ENCODE data around the gene PIP4K2A.

Gene PIP4K2A

GRCh38 chr10:22666287-22667092, 47.9 kb downstream of the PIP4K2A start:
- DNase-seq (ENCODE audit: low read depth in 2 of 2) = no peak

DNA sequence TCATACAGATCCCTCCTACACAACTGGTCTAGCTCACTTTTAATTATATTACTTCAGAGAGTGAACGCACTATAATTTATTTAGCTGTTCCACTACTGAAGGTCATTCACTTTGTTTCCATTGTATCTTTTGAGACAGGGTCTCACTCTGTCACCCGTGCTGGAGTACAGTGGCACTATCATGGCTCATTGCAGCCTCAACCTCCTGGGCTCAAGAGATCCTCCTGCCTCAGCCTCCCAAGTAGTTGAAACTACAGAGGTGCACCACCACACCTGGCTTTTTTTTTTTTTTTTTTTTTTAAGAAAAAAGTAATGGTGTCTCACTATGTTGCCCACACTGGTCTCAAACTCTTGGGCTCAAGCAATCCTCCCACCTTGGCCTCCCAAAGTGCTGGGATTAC, 49.0 kb downstream of the PIP4K2A start:
- DNase-seq (ENCODE audit: low read depth in 2 of 2) = no peak

- DNase-seq (ENCODE audit: low read depth in 2 of 2) = no peak
Measured at GRCh38 chr10:22662733-22663330, 51.5 kb downstream of the PIP4K2A start.

GRCh38 chr10:22659866-22660265, 54.5 kb downstream of the PIP4K2A start:
- no peak for DNase-seq (ENCODE audit: low read depth in 2 of 2)

DNA sequence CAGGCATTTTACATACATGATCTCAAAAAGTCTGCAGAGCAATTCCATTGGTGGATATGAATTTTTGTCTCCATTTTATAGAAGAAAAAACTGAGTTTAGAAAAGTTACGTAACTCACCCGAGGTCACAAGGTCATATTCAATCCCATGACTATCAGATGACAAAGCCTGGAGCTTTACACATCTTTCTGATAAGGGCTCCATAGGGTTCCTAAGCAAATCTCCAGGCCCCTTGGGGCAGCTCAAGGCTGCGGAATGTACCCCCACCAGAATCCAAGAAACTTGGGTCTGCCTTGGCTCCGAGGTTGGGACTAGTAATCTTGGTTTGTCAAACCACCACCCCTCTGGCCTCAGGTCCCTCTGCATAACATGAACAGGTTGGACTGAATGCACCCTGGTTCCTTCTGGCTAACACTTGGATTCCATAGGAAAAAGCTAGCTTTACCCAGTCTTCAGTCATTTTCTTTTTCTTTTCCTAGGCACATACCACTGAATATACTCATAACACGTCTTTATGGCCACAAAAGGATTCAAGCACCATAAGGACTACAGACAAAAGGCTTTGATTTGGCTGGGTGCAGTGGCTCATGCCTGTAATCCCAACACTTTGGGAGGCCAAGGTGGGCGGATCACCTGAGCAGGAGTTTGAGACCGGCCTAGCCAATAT, 55.5 kb downstream of the PIP4K2A start:
- no peak for DNase-seq (ENCODE audit: low read depth in 2 of 2)

DNA sequence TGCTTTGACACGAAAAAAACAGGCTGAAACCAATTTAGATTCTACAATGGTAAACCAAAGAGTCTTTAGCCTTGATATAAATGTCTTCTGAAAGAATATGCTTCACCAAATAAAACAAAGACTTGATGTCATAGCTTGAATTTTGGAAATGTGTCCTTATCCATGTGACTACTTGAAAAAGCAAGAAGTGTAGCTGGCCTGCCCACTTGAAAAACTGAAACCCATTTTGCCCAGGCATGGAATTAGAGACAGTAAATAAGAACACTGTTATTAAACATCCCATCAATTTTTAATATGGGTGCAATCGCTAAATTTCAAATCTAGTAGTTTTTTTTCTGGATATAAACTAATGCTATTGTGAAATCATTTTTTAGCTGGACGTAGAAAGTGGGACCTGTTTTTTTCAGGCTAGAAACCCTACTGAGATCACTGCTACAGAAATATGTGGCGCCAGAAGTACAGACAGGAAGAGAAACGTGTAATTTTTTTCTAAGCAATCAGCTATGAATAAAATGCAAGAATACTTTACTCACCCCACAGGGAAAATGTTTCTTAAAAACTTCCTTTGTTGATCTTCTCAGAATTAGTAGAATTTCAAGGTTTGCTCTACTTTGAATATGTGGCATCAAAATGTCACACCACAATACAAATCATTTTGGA, 56.7 kb downstream of the PIP4K2A start:
- DNase-seq (ENCODE audit: low read depth in 2 of 2) = no peak

- DNase-seq (ENCODE audit: low read depth in 2 of 2) = no peak
Measured at GRCh38 chr10:22657024-22657423, 57.4 kb downstream of the PIP4K2A start.

- DNase-seq (ENCODE audit: low read depth in 2 of 2) = no peak
Measured at GRCh38 chr10:22656036-22656435, 58.3 kb downstream of the PIP4K2A start.

DNA sequence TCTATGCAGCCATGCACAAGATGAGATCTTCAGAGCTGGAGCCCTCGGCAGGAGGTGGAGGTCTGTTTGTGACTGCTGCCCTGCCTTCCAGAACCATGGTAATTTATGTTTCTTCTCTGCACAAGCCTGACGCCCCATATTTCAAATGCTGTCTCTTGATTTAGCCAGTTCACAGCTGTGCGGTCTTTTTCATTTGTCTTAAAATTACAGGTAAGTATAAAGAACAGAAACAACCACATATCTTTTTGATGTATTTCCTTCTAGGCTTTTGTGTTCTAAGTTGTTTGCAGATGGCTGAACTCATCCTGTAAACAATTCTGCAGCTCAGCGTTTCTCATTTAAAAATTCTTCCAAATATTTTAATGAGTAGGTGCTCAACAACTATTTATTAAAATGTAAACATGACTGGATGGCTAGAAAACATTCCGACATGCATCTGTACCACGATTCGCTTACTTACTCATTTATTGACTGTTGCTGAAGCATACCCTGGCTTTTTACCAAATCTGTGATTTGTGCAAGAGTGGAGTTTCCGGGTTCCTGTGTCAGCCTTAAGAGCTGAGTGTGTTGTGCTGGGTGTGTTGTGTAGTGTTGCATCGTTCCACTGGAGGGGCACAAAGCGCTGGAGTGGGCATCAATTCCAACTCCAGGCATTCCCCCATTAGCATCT, 58.9 kb downstream of the PIP4K2A start:
- no peak for DNase-seq (ENCODE audit: low read depth in 2 of 2)

- DNase-seq (ENCODE audit: low read depth in 2 of 2) = no peak
Measured at GRCh38 chr10:22652988-22653481, 61.3 kb downstream of the PIP4K2A start.

DNA sequence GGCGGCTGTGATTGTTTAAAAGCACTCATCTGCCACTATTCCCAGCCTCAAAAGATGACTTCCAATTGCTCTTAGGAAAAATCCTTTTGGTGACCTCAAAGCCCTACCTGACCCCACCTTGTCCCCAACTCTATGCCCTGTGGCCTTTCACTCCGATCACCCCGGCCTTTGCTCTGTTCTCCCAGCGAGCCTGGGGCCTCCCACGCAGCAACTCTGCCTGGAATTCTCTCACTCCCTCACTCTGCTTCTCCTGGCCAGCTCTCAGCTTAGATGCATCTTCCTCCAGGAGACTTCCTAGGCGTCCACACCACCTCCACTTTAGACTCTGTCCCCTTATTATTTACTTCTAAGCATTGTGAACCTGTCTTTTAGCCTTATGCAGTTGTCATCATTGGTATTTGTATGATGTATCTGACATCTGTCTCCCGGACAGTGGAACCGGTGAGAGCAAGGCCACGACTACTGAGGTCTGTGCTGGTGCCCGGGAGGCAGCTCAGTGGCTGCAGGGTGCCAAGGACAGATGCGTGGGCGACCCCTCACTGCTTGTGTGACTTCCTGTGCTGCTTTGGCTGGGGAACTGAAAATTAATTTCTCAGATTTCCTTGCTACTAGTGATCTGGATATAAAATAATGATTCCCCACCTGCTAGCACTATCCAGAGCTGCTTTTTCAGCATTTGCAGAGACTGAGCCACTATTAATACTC, 63.0 kb downstream of the PIP4K2A start:
- DNase-seq (ENCODE audit: low read depth in 2 of 2) = peak in 1 of 2 donors; percentile 45

DNA sequence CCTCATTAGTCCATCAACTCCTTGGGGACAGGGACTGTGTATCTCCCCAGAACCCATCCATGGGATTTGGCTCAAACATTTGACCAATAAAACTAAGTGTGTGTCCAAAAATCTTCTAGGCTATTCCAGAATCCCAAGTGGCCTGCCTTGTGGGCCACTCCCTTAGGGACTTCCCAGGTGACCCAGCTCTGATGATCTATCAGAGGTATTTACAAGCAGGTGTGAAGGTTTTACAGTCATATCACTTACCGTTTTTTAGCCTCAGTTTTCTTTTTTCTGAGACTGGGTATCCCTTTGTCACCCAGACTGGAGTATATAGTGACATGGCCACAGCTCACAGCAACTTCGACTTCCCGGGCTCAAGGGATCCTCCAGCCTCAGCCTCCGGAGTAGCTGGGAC, 64.4 kb downstream of the PIP4K2A start:
- no peak for DNase-seq (ENCODE audit: low read depth in 2 of 2)

GRCh38 chr10:22649390-22649841, 65.0 kb downstream of the PIP4K2A start:
- no peak for DNase-seq (ENCODE audit: low read depth in 2 of 2)

DNA sequence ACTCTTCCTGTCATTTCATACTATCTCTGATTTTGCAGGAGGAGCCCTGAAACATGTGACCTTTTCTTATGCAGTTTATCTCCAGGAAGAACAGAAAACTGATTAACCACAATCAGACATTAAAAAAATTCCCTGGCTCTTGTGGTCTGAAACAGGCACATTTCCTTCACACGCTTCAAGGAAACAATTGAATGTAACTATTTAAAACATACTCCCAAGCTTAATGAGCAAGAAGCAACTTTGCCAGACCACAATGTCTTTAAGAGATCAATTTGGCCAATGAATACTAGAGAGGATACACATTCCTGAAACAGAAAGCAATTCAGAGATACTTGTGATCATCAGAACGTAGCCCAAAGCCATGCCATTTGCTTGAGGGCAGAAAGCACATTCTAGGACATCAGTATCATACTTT, 65.8 kb downstream of the PIP4K2A start:
- no peak for DNase-seq (ENCODE audit: low read depth in 2 of 2)

DNA sequence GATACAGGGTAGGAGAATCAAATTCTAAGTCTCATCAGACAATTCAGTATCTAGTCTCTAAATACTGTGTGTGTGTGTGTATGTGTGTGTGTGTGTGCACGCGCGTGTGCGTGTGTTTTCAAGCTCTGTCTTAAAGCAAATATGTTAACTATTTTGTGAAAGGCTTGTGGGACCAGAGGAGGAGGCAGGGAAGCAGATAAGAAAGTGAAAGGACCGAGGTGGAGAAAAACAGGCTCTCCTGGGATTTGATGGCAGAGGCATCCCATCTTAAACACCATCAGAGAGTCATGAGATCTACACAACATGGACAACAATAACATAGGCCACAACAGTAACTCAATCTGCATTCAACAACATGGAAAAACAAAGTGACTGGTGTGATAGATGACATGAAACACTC, 67.1 kb downstream of the PIP4K2A start:
- DNase-seq (ENCODE audit: low read depth in 2 of 2) = no peak

DNA sequence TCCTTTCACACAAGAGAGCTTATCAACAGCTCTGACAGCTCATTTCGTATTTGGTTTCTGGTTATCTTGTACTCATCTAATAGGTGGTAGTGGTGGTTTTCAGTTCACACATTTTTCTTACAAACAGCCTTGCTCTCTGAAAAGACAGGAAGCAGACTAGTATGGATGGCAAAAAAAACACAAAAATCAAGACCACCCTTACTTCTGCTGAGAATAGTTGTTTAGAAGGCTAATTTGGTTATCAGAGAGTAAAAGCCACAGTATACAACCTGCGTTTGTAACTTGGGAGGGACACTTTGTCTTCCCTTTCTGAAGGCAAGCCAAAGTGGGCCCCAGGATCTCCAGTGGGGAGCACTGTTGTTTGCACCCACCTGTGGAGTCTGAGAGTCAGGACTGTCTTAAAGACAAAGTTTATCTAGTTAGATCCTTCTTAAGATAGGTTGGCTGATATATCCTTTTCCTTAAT, 68.0 kb downstream of the PIP4K2A start:
- DNase-seq (ENCODE audit: low read depth in 2 of 2) = no peak

DNA sequence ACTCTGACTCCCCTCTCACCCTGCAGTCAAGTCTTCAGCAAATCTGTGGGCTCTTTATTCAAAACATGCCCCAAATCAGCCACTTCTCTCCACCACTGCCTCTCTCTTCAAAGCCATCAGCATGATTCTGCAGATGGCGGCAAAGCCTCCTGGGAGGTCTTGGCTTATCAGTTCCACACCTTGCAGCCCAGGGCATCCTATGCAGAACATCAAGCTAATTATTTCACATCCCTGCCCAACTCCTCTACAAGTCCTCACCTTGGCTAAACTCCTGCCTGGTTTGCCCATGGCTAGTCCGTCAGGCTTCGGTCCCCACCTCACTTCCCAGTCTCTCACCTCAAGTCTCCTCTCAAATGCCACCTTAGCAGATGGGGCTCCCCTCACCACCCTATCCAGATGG, 70.2 kb downstream of the PIP4K2A start:
- DNase-seq (ENCODE audit: low read depth in 2 of 2) = no peak

GRCh38 chr10:22643775-22644174, 70.6 kb downstream of the PIP4K2A start:
- DNase-seq (ENCODE audit: low read depth in 2 of 2) = no peak

DNA sequence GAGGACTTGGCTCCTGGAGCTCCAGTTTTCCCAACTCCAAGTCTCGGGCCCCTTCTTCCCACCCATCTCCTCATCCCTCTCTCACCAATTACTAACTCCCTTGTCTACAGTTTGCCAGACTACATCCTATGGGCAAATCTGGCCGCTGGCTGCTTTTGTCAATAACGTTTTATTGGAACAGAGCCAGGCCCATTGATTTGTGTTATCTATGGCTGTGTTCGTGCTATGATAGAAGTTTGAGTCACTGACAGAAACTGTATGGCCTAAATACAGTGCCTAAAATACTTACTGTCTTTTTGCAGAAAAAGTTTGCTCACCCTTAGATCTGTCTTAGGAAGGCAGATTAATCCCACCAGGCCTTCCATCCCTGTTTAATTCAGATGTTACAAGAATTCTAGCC, 71.3 kb downstream of the PIP4K2A start:
- DNase-seq (ENCODE audit: low read depth in 2 of 2) = no peak

DNA sequence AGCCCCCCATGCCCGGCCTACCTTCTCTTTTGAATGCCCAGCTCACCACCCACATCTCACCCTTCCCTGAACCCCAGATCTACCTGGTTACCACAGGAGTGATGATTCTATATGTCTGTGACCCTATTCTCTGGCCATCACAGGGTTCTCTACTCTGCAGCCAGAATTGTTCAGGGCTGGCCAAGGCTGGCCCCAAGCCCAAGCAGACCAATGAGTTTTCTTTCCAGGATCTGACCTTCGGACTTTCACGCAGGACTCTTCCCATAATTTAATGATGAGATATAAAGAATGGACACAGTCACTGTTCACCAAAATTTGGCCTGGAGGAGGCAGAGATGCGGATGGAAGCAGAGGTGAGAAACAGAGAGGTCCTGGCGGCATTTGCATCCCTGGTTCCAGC, 72.6 kb downstream of the PIP4K2A start:
- no peak for DNase-seq (ENCODE audit: low read depth in 2 of 2)

GRCh38 chr10:22640359-22640758, 74.0 kb downstream of the PIP4K2A start:
- DNase-seq (ENCODE audit: low read depth in 2 of 2) = no peak

All from stimulated activated CD8-positive, alpha-beta memory T cell treated with anti-CD3 and anti-CD28 coated beads, Interleukin-2, amount 100 ng/mL, for 48 hours (primary cell).